Ectodermal cell (in vitro differentiated cells): ENCODE results near the gene ZNF385B.

Experiments
- H3K27ac ChIP-seq: 2 replicates; pipeline ENCODE4 v1.7.0; 2013; ENCODE audit warnings: mild to moderate bottlenecking, low read depth, low read length; ENCODE audit not compliant: insufficient read depth, poor library complexity, severe bottlenecking
- H3K27me3 ChIP-seq: 2 replicates; pipeline ENCODE4 v1.7.0; 2013; ENCODE audit warnings: mild to moderate bottlenecking, low read length; ENCODE audit not compliant: insufficient read depth, control insufficient read depth, poor library complexity, severe bottlenecking
- H3K36me3 ChIP-seq: one replicate; pipeline ENCODE4 v1.7.0; 2013; ENCODE audit warnings: low read length; ENCODE audit not compliant: control insufficient read depth, insufficient read depth
- H3K4me1 ChIP-seq: one replicate; pipeline ENCODE4 v1.7.0; 2013; ENCODE audit warnings: low read length; ENCODE audit not compliant: control insufficient read depth, insufficient read depth
- H3K4me3 ChIP-seq: 2 replicates; pipeline ENCODE4 v1.7.0; 2013; ENCODE audit warnings: low read depth, low read length, control low read depth; ENCODE audit not compliant: insufficient read depth
- H3K9me3 ChIP-seq: 2 replicates; pipeline ENCODE4 v1.7.0; 2013; ENCODE audit warnings: mild to moderate bottlenecking, low read length, moderate library complexity; ENCODE audit not compliant: control insufficient read depth
- WGBS, 2 experiments: methylation state at CpG; one replicate each; pipeline ENCODE4 v1.1.7; 2013; ENCODE audit warnings: missing lambda C conversion rate in 2 of 2; 5-methylcytosine and 5-hydroxymethylcytosine counted together

ZNF385B gene

DNA sequence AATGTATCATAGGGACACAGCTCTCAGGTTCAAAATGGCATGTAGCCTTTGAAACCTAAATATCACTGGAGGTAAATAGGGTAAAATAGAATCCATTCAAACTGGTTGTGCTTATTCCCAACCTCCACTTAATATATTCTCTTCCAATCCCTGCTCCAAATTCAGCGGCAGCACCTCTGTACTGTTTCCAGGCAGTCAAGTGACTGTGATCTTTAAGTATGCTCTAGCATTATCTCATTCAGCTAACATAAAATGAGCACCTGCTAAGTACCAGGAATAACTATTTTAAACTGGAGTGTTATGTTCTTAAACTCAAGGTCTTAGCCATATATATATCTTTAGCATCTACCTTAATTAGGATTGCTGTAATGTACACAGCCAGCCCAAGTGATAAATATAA lies 327.5 kb downstream of the ZNF385B start:
- Histone ChIP-seq H3K27ac (no peak overlapping the region), H3K9me3 (no peaks in the 10 kb centered on the region), H3K36me3 (no peaks in the 10 kb centered on the region), H3K27me3 (no peaks in the 10 kb centered on the region), H3K4me3 (no peak overlapping the region), H3K4me1 (peaks cover 6% of the 10 kb centered on the region)
- WGBS, 2 experiments: 88 to 100% methylated on average over 1 of the region's 1 CpG

DNA sequence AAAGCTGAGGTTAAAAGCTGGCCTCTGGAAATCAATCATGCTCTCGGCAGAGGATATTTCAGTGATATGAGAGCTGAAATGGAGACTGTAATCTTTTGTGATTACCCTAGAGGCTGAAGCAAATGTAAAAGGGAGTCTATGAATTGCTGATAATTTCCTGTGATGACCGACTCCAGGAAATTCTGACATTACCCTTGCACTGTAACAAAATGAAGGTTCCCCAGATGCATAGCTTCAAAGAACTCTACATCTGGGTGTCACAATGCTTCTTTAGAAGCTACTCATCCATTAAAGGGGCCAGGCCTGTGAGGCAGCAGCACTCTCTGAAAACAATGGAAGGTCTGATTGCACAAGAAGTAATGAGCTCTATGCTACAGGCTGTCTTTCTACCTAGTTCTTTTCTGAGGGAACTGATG lies 328.5 kb downstream of the ZNF385B start:
- H3K4me3 ChIP-seq: no peak overlapping the region
- WGBS, 2 experiments: 83 to 85% methylated on average over 2 of the region's 2 CpGs
- no peak overlapping the region for H3K27ac ChIP-seq

DNA sequence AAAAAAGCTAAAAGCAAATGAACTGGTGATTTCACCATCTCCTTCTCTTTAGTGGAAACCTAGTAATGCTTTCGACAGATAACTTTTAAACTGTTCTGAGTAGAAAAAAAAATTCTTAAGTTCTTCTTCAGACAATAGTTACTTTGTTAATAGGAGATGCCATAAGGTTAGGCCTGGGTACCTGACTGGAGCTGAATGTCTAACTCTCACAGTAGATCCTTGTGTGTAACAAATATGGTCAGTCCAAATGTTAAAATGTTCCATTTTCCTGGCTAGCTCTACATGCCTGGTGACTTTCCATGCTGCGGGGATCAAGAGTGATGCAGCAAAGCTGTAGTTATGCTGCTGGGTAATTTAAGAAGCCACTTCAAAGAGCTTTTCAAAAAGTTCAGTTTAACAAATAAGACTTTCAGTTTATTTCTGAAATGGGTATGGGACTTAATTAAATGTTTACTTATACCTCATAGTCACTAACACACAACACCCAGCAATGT lies 332.8 kb downstream of the ZNF385B start:
- H3K9me3 ChIP-seq: no peaks in the 10 kb centered on the region
- WGBS, 2 experiments: 88 to 92% methylated on average over 1 to 2 of the region's 2 CpGs
- H3K27me3 ChIP-seq: no peaks in the 10 kb centered on the region
- no peak overlapping the region for H3K27ac ChIP-seq
- H3K4me1 ChIP-seq: peaks cover 6% of the 10 kb centered on the region
- no peaks in the 10 kb centered on the region for H3K36me3 ChIP-seq
- H3K4me3 ChIP-seq: no peak overlapping the region

More for the DNA sequence above, 328.5 kb downstream of the ZNF385B start:
- no peaks in the 10 kb centered on the region for H3K27me3 ChIP-seq
- no peaks in the 10 kb centered on the region for H3K36me3 ChIP-seq
- H3K9me3 ChIP-seq: no peaks in the 10 kb centered on the region
- peaks cover 6% of the 10 kb centered on the region for H3K4me1 ChIP-seq

DNA sequence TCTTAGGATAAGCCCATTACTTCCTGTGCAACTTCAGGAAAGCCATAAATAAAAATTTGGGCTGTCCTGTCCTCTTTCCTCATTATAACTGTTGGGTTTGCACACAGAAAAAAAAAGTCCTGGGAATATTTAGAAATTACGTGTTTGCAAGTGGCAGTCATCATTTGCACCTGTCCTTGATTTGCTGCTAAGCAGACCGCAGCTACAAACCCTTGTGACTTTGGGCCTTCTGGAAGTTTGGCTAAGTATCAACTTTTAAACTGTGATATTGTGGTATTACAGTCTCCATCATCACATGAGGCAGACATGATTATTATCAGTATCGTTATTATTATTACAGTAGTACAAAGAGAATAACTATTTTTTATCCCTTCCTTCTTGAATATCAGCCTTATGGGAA lies 336.1 kb downstream of the ZNF385B start:
- no peaks in the 10 kb centered on the region for H3K36me3 ChIP-seq
- H3K27me3 ChIP-seq: no peaks in the 10 kb centered on the region
- H3K9me3 ChIP-seq: no peaks in the 10 kb centered on the region
- no peaks in the 10 kb centered on the region for H3K4me1 ChIP-seq
- no peak overlapping the region for H3K4me3 ChIP-seq
- no peak overlapping the region for H3K27ac ChIP-seq
- WGBS, 2 experiments: 87 to 94% methylated on average over 2 of the region's 3 CpGs

DNA sequence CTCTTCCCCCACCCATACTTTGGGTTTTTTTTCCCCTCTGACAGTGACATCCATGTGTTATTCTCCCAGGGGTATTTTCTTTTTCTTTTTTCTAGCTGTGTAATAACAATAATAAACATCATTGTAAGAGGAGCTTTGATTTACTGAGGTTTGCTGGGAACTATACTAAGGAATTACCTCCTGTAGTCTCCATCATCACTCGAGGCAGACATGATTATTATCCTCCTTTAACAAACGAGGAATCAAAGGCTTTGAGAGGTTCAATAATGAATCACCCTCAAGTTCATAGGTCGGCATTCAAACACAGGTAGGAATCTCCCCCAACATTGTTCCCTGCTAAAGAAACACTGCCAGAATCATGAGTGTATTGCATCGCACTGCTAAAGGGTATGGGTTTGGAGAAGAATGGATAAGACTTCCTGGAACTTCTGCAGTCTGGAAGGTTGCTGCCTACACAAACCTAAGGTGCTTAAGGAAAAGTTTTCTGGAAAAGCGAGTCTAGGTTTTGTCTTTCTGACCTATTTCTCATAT lies 336.5 kb downstream of the ZNF385B start:
- 87 to 93% methylated on average over 5 of the region's 5 CpGs for WGBS, 2 experiments
- no peak overlapping the region for H3K4me3 ChIP-seq
- no peaks in the 10 kb centered on the region for H3K36me3 ChIP-seq
- no peaks in the 10 kb centered on the region for H3K27me3 ChIP-seq
- H3K4me1 ChIP-seq: no peaks in the 10 kb centered on the region
- no peak overlapping the region for H3K27ac ChIP-seq
- H3K9me3 ChIP-seq: no peaks in the 10 kb centered on the region

DNA sequence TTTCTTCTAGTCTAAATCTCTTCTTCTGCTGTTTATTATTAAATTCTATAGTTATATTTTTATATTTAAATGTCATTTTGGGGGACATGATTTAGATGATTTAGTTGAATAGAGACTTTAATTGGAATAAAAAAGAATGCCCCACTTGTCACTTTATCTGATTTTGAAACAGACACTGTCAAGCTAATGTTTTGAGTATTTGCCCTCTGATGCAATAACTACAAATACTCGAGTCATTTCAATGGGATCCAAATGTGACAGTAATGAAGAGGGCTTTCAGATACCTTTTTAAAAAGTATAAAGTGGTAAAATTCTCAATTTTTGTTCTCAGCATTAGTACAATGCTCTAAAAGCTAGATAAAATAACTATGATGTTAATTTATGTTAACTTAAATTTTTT lies 339.5 kb downstream of the ZNF385B start:
- WGBS, 2 experiments: 100% methylated on average over 1 of the region's 1 CpG
- Histone ChIP-seq H3K27me3 (no peaks in the 10 kb centered on the region), H3K36me3 (no peaks in the 10 kb centered on the region), H3K9me3 (no peaks in the 10 kb centered on the region), H3K27ac (no peak overlapping the region), H3K4me1 (no peaks in the 10 kb centered on the region), H3K4me3 (no peak overlapping the region)

DNA sequence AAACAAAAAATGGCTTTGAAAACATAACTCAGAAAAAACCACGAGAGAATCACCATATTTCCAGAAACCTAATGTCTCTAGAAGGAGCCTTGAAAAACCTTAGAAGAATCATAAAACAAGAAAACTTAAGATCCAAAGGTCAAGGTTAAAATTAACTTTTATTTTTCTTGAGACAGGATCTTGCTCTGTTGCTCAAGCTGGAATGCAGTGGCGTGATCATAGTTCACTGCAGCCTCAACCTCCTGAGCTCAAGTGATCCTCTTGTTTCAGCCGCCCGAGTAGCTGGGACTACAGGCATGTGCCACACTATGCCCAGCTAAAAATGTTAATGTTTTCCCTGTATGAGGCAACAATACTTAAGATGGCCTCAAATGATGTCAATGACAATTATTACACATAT lies 342.6 kb downstream of the ZNF385B start:
- Histone ChIP-seq H3K4me3 (no peak overlapping the region), H3K9me3 (peaks cover 3% of the 10 kb centered on the region), H3K27ac (no peak overlapping the region), H3K4me1 (no peaks in the 10 kb centered on the region), H3K36me3 (no peaks in the 10 kb centered on the region), H3K27me3 (no peaks in the 10 kb centered on the region)
- 93 to 94% methylated on average over 4 of the region's 4 CpGs for WGBS, 2 experiments

DNA sequence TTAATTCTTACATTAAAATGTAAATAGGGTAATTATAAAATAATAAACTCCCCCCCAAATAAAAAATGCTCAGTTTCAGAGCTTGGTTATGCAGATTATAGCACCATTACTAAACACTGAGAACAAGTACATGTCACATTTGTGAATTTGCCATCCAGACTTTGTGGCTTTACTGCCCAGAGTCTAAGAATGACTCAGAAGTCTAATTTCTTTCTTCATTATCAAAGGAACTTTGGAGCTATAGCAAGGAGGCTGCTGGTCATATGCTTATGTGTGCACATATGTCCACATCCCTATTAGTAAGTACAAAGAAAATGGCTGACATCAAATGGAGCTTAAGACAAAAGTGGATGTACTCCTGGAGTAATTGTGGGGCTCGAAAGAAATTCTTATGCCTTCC lies 348.2 kb downstream of the ZNF385B start:
- WGBS, 2 experiments: 100% methylated on average over 1 of the region's 1 CpG; no CpG with 5 or more reads in 1 of the 2 experiments
- Histone ChIP-seq H3K27ac (no peak overlapping the region), H3K27me3 (no peaks in the 10 kb centered on the region), H3K9me3 (peaks cover 3% of the 10 kb centered on the region), H3K4me3 (no peak overlapping the region), H3K36me3 (no peaks in the 10 kb centered on the region), H3K4me1 (no peaks in the 10 kb centered on the region)

DNA sequence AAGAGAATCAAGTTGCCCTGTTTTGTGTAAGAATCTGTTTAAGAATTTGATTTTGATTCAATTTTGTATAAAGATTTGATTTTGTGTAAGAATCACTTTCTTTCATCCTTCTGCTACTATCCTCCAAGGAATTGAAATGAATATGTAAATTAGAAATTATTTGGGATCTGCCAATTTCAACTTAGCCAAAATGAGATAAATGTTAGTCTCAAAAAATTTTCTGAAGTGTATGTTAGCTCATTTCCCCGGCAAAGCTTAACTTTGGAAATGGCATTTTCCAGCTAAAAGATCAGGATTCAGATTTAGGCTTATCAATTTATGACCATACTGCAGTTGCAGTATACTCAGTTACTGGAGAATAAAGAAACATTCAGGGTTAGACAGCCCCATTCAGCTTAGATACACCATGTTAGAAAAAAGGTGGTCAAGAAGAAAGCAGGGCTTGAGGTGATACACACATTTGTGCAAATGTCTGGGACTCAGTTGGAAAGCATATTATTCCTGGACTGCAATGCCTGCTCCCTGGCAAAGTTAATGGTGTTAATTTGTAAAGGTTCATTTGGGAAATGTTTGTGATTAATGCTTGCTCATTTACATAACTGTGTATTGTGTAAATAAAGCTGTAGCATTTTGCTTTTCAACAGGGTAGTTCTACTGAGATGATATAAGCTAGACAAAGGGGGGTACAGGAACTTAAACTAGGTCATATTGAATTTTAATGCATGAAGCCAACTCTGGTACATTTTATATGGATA lies 349.0 kb downstream of the ZNF385B start:
- no peaks in the 10 kb centered on the region for H3K36me3 ChIP-seq
- H3K4me3 ChIP-seq: no peak overlapping the region
- H3K4me1 ChIP-seq: no peaks in the 10 kb centered on the region
- peaks cover 3% of the 10 kb centered on the region for H3K9me3 ChIP-seq
- no peak overlapping the region for H3K27ac ChIP-seq
- no peaks in the 10 kb centered on the region for H3K27me3 ChIP-seq
- 100% methylated on average over 1 of the region's 1 CpG for WGBS, 2 experiments

DNA sequence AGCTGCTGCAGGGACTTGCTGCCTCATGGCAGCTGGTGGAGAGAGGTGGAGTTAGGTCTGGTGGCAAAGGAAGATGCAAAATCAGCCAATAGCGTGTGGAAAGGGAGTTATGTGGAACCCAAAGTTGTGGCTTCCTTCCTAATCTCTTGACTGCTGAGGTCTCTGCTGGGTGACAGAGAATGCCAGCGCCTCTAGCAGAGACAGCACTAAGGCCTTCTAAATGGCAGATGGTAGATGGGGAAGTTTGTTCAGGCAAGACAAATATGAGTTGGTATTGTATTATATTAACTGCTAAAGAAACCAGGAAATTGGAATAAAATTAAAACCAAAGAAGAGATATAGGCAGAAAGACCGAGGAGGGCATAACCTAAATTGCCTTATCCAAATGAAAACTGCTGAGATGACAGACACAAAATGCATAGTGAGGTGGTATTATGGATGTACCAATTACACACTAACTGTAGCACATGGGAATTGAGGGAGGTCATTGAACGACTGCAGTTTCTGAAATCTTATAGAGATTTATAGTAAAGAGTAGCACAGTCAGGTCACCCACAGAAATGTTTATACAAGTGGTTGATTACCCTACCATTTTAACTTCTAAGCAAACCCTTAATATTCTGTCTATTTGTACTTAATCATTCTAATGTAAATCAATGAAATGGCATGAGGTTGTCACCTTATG lies 350.2 kb downstream of the ZNF385B start:
- Histone ChIP-seq H3K4me1 (no peaks in the 10 kb centered on the region), H3K4me3 (no peak overlapping the region), H3K9me3 (peaks cover 3% of the 10 kb centered on the region), H3K27me3 (no peaks in the 10 kb centered on the region), H3K27ac (no peak overlapping the region), H3K36me3 (no peaks in the 10 kb centered on the region)
- WGBS, 2 experiments: 62 to 67% methylated on average over 3 to 4 of the region's 4 CpGs
